NCI-H1694 (cell line): ENCODE measurements around the gene GNPTAB.

Experiments
- DNase-seq: peaks from one replicate; lab custom pipeline; 2025; lab: John Stamatoyannopoulos, UW

Gene GNPTAB

GRCh38 chr12:101696251-101697196 is 134.2 kb downstream of the GNPTAB start:
- DNase-seq: no peak

GRCh38 chr12:101695706-101696105 is 135.1 kb downstream of the GNPTAB start:
- DNase-seq: no peak
